ENCODE results near the gene CTDNEP1.
A peak's percentile ranks its signal among the peaks of the same experiment; 100 is the strongest.

Gene CTDNEP1

GRCh38 chr17:7292729-7293128, 41.2 kb upstream of the CTDNEP1 start:
- DNase-seq (ENCODE audit: low spot score) = peak; percentile 21
- no peak for TF ChIP-seq CTCF (IDR thresholded peaks at IDR 0.05; ENCODE audit: extremely low read depth, missing control alignments)

- no peak for DNase-seq (ENCODE audit: low spot score)
- TF ChIP-seq CTCF (IDR thresholded peaks at IDR 0.05; ENCODE audit: extremely low read depth, missing control alignments) = no peak
Observed at GRCh38 chr17:7292194-7292593, 40.7 kb upstream of the CTDNEP1 start.

- no peak for DNase-seq (ENCODE audit: low spot score)
- no peak for TF ChIP-seq CTCF (IDR thresholded peaks at IDR 0.05; ENCODE audit: extremely low read depth, missing control alignments)
Observed at GRCh38 chr17:7290685-7291084, 39.2 kb upstream of the CTDNEP1 start.

- no peak for TF ChIP-seq CTCF (IDR thresholded peaks at IDR 0.05; ENCODE audit: extremely low read depth, missing control alignments)
Observed at GRCh38 chr17:7290166-7290565, 38.6 kb upstream of the CTDNEP1 start.

GRCh38 chr17:7289256-7290032, 37.9 kb upstream of the CTDNEP1 start:
- no peak for TF ChIP-seq CTCF (IDR thresholded peaks at IDR 0.05; ENCODE audit: extremely low read depth, missing control alignments)
- no peak for DNase-seq (ENCODE audit: low spot score)

More at GRCh38 chr17:7290166-7290565, 38.6 kb upstream of the CTDNEP1 start:
- DNase-seq (ENCODE audit: low spot score) = no peak

- TF ChIP-seq CTCF (IDR thresholded peaks at IDR 0.05; ENCODE audit: extremely low read depth, missing control alignments) = no peak
- no peak for DNase-seq (ENCODE audit: low spot score)
Observed at GRCh38 chr17:7285679-7286078, 34.1 kb upstream of the CTDNEP1 start.

GRCh38 chr17:7284911-7285310, 33.4 kb upstream of the CTDNEP1 start:
- no peak for DNase-seq (ENCODE audit: low spot score)
- TF ChIP-seq CTCF (IDR thresholded peaks at IDR 0.05; ENCODE audit: extremely low read depth, missing control alignments) = no peak
